ENCODE measurements around the gene SNCA.

The SNCA gene

DNA sequence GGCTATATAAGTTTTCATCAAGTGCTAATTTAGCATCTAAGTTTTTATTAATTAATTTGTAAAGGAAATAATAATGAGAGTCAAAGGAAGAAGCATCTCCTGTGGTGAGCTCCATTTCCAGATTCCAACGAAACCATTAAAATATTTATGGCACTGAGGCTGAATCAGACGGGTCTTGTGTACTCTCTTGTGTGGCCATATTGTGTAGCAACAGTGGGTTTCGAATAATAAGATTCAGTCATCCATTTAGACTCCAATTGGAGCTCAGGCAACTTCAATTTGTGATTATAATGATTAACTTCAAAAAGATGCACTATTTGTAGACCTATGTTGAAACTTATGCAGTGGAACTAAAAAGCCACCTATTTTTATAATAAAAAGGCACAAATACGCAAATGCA, 82.4 kb downstream of the SNCA start:
- no peak for DNase-seq (ENCODE audit: low read depth in 2 of 2)

DNA sequence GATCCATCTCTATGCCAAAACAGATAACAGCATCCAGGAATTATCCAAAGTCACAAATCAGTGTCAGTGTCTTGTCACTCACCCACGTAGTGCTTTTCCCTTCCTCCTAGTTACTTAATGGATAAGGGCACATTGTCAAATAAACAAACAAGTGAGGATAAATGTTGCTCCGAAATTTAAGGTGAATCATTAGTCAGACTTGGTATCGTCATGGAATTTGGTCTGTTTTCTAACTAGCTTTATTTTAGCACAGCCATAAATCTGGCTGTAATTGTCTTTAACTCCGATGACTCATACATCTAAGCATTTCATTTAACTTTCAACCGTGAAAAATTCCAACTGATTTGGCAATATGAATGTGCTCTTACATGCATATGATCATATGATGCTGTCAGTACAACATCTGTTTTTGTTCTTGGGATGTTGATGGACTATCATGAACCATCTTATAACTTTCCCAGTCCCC, 83.3 kb downstream of the SNCA start:
- no peak for DNase-seq (ENCODE audit: low read depth in 2 of 2)

DNA sequence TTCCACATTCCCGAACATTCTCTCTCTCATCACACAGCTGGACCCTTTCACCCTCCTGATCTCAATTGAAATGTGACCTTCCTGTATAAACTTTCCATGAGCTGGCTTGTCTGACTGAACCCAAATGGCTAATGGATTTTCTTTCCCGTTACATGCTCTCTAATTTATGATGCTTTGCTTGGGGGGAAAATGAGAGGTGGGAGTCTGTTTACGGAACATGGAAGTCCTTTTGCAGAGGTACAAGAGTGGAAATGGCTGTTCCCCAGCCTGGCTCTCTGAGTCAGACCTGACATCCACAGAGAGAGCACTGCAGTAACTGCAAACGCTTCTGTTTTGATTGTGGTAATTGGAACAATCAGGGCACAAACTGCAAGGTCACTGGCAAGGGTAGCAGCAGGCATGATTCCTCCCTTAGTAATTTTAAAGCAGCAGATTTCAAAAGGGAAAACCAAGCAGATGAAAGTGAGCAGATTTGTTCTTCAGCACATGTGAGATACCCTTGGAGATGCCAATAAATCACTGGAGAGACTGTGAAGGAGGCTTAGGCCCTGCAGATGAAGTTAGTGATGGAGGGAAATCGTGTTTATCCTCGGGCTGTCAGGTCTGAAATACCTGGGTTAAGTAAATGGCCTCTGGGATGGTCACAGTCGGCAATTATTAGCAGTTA, 83.9 kb downstream of the SNCA start:
- no peak for DNase-seq (ENCODE audit: low read depth in 2 of 2)

GRCh38 chr4:89751416-89751815, 85.5 kb downstream of the SNCA start:
- no peak for DNase-seq (ENCODE audit: low read depth in 2 of 2)

DNA sequence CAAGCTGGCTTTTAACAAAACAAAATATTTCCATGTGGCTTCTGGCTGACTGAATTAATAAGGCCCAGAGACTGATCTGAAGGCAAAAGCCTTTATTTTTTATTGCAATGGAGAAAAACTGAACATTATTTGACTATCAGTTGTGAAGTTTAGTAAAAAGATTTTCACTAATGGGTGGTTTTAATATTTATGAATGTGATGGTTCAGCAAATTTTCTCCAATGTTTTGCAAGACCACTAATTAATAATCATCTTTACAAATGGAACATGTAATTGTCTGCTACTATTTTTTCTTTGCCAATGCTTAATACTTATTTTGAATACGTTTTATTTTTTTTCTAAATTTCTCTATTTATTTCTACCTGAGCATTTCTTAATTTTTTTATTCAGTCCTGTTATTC, 90.6 kb downstream of the SNCA start:
- DNase-seq (ENCODE audit: low read depth in 2 of 2): no peak

GRCh38 chr4:89745708-89746107, 91.3 kb downstream of the SNCA start:
- DNase-seq (ENCODE audit: low read depth in 2 of 2): no peak

- no peak for DNase-seq (ENCODE audit: low read depth in 2 of 2)
These were observed 92.0 kb downstream of the SNCA start for GRCh38 chr4:89744914-89745313.

DNA sequence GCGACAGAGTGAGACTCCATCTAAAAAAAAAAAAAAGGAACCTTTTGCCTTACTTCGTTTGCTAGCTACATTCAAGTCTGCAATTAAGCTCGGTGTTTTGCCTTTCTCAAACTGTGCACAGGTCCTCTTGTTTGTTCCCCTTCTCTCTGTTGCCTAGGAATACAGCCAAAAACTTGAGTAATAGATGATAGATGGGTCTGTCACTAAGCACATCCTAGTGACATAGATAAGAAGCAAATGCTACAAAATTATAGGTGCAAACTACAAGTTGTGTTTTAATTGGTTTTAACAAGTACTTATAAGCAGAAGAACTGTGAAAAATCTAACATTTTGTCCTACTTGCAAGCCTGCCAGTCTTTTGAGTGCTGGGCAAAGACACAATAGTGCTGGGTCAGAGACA, 95.2 kb downstream of the SNCA start:
- DNase-seq (ENCODE audit: low read depth in 2 of 2): no peak

- DNase-seq (ENCODE audit: low read depth in 2 of 2): no peak
These were observed 97.5 kb downstream of the SNCA start for GRCh38 chr4:89739311-89739988.

DNA sequence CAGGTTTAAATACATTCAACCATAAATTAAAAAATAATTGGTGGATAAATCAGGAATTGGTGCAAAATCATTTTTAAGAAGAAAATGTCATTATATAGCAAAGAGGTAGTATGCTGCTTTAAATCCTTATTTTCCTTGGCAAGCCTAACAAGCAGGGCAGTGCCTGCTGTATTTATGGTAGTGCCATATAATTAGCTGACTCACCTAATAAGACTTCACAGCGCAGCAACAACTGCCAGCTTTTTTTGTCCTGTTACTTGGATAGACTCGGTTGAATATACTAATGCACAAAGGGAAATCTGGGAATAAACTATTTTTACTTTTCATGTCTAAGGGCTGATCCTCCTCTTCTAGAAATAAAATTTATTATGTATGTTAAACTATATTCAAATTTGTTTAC, 99.1 kb downstream of the SNCA start:
- DNase-seq (ENCODE audit: low read depth in 2 of 2): no peak

DNA sequence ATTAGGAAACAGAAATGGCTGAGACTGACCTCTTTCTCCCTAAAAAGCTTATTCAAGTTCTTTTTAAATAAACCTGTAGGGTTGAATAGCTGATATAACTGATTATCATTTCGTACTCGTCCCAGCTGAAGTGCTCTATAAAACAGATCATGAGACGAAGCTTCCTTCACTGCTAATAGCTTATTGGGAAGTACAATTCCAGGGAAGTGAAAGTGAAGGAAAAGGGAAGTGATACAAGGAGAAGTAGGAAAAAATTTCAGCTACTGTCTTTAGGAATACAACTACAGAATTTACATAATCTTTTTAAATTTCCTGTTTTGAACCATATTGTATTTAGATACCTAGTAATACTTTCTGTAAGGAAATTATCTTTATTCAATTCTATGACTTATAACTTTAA, 103.0 kb downstream of the SNCA start:
- DNase-seq (ENCODE audit: low read depth in 2 of 2): no peak

DNA sequence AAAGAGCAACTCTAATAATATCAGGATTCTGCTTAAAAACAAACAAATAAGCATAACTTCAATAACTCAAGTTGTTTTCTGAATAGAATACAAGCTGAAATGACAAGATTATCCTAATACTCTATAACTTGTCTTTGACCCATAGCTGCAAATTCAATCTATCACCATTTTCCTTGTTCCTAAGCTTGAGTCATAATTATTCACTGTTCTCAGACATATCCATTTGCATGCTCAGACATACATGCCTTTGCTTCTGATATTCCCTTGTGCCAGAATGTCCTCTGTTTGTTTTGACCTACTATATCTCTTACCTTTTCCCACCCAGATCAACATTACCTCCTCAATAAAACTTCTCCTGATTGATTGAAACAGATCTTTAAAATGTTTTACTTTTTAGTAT, 109.7 kb downstream of the SNCA start:
- DNase-seq (ENCODE audit: low read depth in 2 of 2): no peak

DNA sequence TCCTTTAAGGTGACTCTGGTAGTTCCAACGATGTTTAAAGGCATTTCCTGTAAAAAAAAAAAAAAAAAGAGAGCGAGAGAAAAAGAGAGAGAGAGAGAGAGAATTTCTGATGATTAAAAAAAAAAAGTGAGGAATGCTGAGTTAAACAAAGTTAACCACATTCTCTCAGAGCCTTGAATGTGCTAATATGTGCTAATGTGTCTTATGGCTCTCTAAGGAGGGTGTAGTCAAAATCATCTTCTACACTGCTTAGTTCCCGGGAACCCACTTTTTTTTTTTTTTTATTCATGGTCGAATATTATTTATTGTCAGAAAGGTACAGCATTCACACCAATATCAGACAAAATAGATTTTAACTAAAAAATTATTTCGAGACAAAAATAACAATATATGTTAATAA, 111.7 kb downstream of the SNCA start:
- no peak for DNase-seq (ENCODE audit: low read depth in 2 of 2)

DNA sequence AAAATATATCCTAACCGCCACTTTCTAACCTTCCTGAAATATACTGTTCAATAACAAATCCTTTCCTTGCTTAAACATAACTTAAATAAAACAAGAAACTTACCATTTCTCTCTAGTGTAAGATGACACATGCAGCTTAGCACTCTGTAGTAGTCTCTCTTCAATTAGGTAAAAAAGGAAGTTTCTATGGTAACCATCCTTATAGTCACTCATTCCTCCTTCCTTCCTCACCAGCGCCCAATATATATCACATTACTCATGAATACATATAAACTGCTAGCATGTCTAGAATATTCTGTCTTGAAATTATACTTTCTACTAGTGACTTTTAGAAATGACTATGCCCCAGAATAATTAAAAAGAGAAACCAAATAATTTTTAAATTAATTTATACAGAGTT, 112.2 kb downstream of the SNCA start:
- DNase-seq (ENCODE audit: low read depth in 2 of 2): no peak

- DNase-seq (ENCODE audit: low read depth in 2 of 2): no peak
These were observed 113.9 kb downstream of the SNCA start for GRCh38 chr4:89723096-89723495.

- DNase-seq (ENCODE audit: low read depth in 2 of 2): no peak
These were observed 114.4 kb downstream of the SNCA start for GRCh38 chr4:89722517-89722916.

GRCh38 chr4:89720981-89721380, 116.0 kb downstream of the SNCA start:
- no peak for DNase-seq (ENCODE audit: low read depth in 2 of 2)

DNA sequence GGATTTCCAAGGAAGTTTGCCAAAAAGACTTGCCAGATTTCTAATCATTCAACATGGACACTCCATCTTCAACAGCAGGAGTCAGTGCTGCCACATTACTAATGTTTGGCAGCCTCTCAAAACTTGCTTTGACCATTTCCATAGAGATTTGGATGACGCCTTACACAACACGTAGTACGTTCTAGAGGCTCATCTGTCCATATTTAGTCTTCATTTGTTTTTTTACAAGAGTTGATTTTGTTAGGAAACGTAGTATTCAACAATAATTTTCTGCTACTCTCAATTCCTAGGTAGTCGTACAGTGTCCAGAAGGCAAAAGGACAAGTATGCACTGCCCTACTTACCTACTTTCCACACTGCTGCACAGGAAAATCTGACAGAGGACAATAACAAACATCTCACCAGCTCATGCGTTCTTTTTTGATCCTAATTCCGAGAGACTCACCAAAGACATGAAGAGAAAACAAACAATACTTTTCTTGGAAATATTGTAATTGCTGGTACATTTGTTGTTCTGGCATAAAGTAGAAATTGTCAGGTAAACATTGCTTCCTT, 117.3 kb downstream of the SNCA start:
- no peak for DNase-seq (ENCODE audit: low read depth in 2 of 2)

- DNase-seq (ENCODE audit: low read depth in 2 of 2): no peak
These were observed 120.1 kb downstream of the SNCA start for GRCh38 chr4:89716893-89717292.

GRCh38 chr4:89715631-89716030, 121.3 kb downstream of the SNCA start:
- no peak for DNase-seq (ENCODE audit: low read depth in 2 of 2)

GRCh38 chr4:89712827-89713226, 124.1 kb downstream of the SNCA start:
- no peak for DNase-seq (ENCODE audit: low read depth in 2 of 2)

- DNase-seq (ENCODE audit: low read depth in 2 of 2): no peak
These were observed 124.8 kb downstream of the SNCA start for GRCh38 chr4:89712141-89712540.

DNA sequence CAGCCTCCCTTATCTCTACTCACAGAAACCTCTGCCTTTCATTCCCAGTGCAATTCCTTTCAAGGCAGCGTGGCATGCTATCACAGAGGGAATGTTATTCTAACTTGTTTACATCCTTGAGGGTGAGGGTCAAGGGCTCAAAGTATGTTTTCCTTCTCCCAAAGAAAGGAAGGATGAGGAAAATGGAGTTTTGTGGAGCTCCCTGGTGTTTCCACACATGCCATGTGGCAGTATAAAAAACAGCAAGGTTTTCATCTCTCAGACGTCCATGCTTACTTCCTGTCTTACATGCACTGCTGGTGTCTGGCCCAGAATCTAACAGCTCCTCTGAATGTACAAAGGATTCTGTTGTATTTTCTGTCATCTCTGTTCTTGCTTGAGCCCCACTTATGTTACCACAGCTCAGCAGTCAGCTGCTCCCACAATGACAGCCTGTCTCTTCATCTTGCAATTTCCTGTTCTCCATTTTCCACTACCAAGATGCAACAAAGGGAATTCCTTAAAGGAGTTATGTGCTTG, 128.0 kb downstream of the SNCA start:
- no peak for DNase-seq (ENCODE audit: low read depth in 2 of 2)
